K562 (cell line): ENCODE measurements around the gene STAB1. TPM values are rescaled to one million over a fixed set of nuclear protein-coding genes. Genes with fewer than 3 reads are reported as not detected.
A peak's percentile ranks its signal among the peaks of the same experiment; 100 is the strongest.

Experiments used
- CHD2 ChIP-seq: IDR thresholded peaks from 2 replicates; pipeline ENCODE4 v1.6.1; 2011; ENCODE audit warnings: low read depth, low read length
- ELF1 ChIP-seq: fragments of 200-800 bp; sonication (Bioruptor generic); IDR thresholded peaks from 2 replicates; pipeline ENCODE4 v1.6.1; 2016; ENCODE audit warnings: missing genetic modification characterization, missing compliant biosample characterization
- HMGXB4 ChIP-seq: sonication (generic); formaldehyde crosslinking; IDR thresholded peaks from 2 replicates; pipeline ENCODE4 v1.8.1; 2023; ENCODE audit warnings: mild to moderate bottlenecking, missing genetic modification reagents
- JUND ChIP-seq, 2 experiments: IDR thresholded peaks; 2 replicates in 1 of 2; 3 replicates in 1 of 2; pipeline ENCODE4 v1.6.1; 2011; ENCODE audit warnings: borderline replicate concordance in 2 of 2, low read depth in 2 of 2, low read length in 2 of 2, improper control_type of control experiment in 1 of 2, missing biosample characterization in 1 of 2, missing genetic modification characterization in 1 of 2, missing genetic modification reagents in 1 of 2
- MEF2A ChIP-seq: IDR thresholded peaks from 2 replicates; pipeline ENCODE4 v1.6.1; 2011; ENCODE audit warnings: low read depth, mild to moderate bottlenecking, low read length, moderate library complexity; ENCODE audit not compliant: control insufficient read depth
- MTA3 ChIP-seq: fragments of 450-650 bp; formaldehyde crosslinking; IDR thresholded peaks from 2 replicates; pipeline ENCODE4 v1.6.1; 2017; ENCODE audit warnings: mild to moderate bottlenecking, borderline replicate concordance
- PCBP1 ChIP-seq: fragments of 200-400 bp; formaldehyde crosslinking; IDR thresholded peaks from 2 replicates; pipeline ENCODE4 v1.6.1; 2018; ENCODE audit warnings: mild to moderate bottlenecking, low read depth, low read length; ENCODE audit not compliant: poor library complexity, severe bottlenecking
- PHF21A ChIP-seq: fragments of 450-650 bp; IDR thresholded peaks from 2 replicates; pipeline ENCODE4 v1.6.1; 2017; ENCODE audit warnings: low read depth, borderline replicate concordance
- SMAD3 ChIP-seq: fragments of 450-650 bp; formaldehyde crosslinking; conservative IDR thresholded peaks from 2 replicates; pipeline ENCODE4 v1.4.0; 2020; ENCODE audit warnings: mild to moderate bottlenecking
- STAT5B ChIP-seq: fragments of 250-450 bp; sonication (Bioruptor Pico); IDR thresholded peaks from 2 replicates; pipeline ENCODE4 v1.8.0; 2021; ENCODE audit warnings: mild to moderate bottlenecking, inconsistent platforms
- TFE3 ChIP-seq: fragments of 450-650 bp; formaldehyde crosslinking; IDR thresholded peaks from 2 replicates; pipeline ENCODE4 v1.4.0; 2020; ENCODE audit warnings: mild to moderate bottlenecking, mixed read lengths
- ZBTB17 ChIP-seq: fragments of 450-650 bp; formaldehyde crosslinking; IDR thresholded peaks from 2 replicates; pipeline ENCODE4 v1.4.0; 2020; ENCODE audit warnings: mild to moderate bottlenecking
- ZFP36 ChIP-seq: fragments of 150-350 bp; IDR thresholded peaks from 2 replicates; pipeline ENCODE4 v1.6.1; 2018; ENCODE audit warnings: low read length, low read depth; ENCODE audit not compliant: partially characterized antibody
- ZNF512 ChIP-seq: IDR thresholded peaks from 2 replicates; pipeline ENCODE4 v1.6.1; 2016; ENCODE audit warnings: missing genetic modification characterization, missing compliant biosample characterization
- ZNF57 ChIP-seq: fragments of 450-650 bp; formaldehyde crosslinking; IDR thresholded peaks from 2 replicates; pipeline ENCODE4 v1.4.0; 2020; ENCODE audit warnings: mild to moderate bottlenecking, moderate library complexity
- ZNF668 ChIP-seq: fragments of 250-450 bp; sonication (Bioruptor Pico); IDR thresholded peaks from 2 replicates; pipeline ENCODE4 v1.8.0; 2022; ENCODE audit warnings: mild to moderate bottlenecking, inconsistent platforms
- ZNF75A ChIP-seq: fragments of 450-650 bp; formaldehyde crosslinking; IDR thresholded peaks from 2 replicates; pipeline ENCODE4 v1.4.0; 2020; ENCODE audit warnings: mild to moderate bottlenecking
- polyA plus RNA-seq, 8 experiments: library from polyadenylated mRNA; depleted of rRNA in 4 of 8; stranded (reverse) in 5 of 8; unstranded in 3 of 8; fragments of >200 nt; fragmentation: Nextera tagmentation in 2 of 8; fragmentation: Illumina TruSeq in 1 of 8; extraction: Ambion mirVana in 2 of 8; extraction: Trizol in 1 of 8; gene quantifications; 2 replicates each; pipeline versions ENCODE4 v1.2.1 to v1.2.3, GENCODE V29; 2011 to 2014; ENCODE audit warnings: inconsistent platforms in 1 of 8, missing spikeins in 1 of 8
- total RNA-seq, 7 experiments: library from RNA; depleted of rRNA in 6 of 7; stranded (reverse); fragments of >200 nt in 6 of 7; fragmentation: Illumina TruSeq in 2 of 7; extraction: Trizol in 2 of 7; gene quantifications; 2 replicates each; pipeline versions ENCODE4 v1.2.1 to v1.2.3, GENCODE V29; 2011 to 2021; ENCODE audit warnings: low replicate concordance in 1 of 7
- TF ChIP-seq, protein P1 (sequence below): fragments of 450-650 bp; IDR thresholded peaks from 2 replicates; pipeline ENCODE4 v1.6.1; 2017; ENCODE audit warnings: mild to moderate bottlenecking, moderate library complexity
- TF ChIP-seq, protein P2 (sequence below): fragments of 200-400 bp; formaldehyde crosslinking; IDR thresholded peaks from 2 replicates; pipeline ENCODE4 v1.6.1; 2017; ENCODE audit warnings: mild to moderate bottlenecking, low read depth, low read length, moderate library complexity

The STAB1 gene
- total and polyA plus RNA-seq, 9 of the 15 experiments (the other 6 are each of a cell fraction or from before 2014, with no cell fraction given) = 0.20 to 3.9 (median 1.2) TPM

- TF ChIP-seq SMAD3 = no peak
- TF ChIP-seq TFE3 (CRISPR knock-in tag) = peak; percentile 88
- TF ChIP-seq, protein P1, sequence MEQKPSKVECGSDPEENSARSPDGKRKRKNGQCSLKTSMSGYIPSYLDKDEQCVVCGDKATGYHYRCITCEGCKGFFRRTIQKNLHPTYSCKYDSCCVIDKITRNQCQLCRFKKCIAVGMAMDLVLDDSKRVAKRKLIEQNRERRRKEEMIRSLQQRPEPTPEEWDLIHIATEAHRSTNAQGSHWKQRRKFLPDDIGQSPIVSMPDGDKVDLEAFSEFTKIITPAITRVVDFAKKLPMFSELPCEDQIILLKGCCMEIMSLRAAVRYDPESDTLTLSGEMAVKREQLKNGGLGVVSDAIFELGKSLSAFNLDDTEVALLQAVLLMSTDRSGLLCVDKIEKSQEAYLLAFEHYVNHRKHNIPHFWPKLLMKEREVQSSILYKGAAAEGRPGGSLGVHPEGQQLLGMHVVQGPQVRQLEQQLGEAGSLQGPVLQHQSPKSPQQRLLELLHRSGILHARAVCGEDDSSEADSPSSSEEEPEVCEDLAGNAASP = no peak
- TF ChIP-seq JUND (IDR thresholded peaks at IDR 0.05; ENCODE audit: borderline replicate concordance, low read depth, low read length) = no peak
- no peak for TF ChIP-seq JUND (tag; IDR thresholded peaks at IDR 0.05; ENCODE audit: borderline replicate concordance, low read depth, low read length)
- TF ChIP-seq STAT5B (CRISPR knock-in tag) = no peak
- no peak for TF ChIP-seq ZNF75A (CRISPR knock-in tag)
- TF ChIP-seq ZFP36 = no peak
- peak; percentile 84 for TF ChIP-seq CHD2
- TF ChIP-seq ZBTB17 (CRISPR knock-in tag) = no peak
- no peak for TF ChIP-seq HMGXB4 (CRISPR knock-in tag)
- peak; percentile 0; the same call in 1 of the 2 replicates for TF ChIP-seq ELF1 (tag)
- TF ChIP-seq PCBP1 = no peak
- TF ChIP-seq MTA3 = peak; percentile 74; the same call in 1 of the 2 replicates
- no peak for TF ChIP-seq PHF21A
- no peak for TF ChIP-seq ZNF512 (tag)
- TF ChIP-seq ZNF668 (CRISPR knock-in tag) = no peak
- TF ChIP-seq, protein P2, sequence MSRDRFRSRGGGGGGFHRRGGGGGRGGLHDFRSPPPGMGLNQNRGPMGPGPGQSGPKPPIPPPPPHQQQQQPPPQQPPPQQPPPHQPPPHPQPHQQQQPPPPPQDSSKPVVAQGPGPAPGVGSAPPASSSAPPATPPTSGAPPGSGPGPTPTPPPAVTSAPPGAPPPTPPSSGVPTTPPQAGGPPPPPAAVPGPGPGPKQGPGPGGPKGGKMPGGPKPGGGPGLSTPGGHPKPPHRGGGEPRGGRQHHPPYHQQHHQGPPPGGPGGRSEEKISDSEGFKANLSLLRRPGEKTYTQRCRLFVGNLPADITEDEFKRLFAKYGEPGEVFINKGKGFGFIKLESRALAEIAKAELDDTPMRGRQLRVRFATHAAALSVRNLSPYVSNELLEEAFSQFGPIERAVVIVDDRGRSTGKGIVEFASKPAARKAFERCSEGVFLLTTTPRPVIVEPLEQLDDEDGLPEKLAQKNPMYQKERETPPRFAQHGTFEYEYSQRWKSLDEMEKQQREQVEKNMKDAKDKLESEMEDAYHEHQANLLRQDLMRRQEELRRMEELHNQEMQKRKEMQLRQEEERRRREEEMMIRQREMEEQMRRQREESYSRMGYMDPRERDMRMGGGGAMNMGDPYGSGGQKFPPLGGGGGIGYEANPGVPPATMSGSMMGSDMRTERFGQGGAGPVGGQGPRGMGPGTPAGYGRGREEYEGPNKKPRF = no peak
- no peak for TF ChIP-seq MEF2A
- no peak for TF ChIP-seq ZNF57 (CRISPR knock-in tag)
Observed at GRCh38 chr3:52536369-52537164, 41.4 kb downstream of the STAB1 start, which contains the start of gene UQCC5 (continued).
